Upper lobe of right lung (tissue), 1 donor: ENCODE data around the gene LRRTM3. TPM values are rescaled to one million over a fixed set of nuclear protein-coding genes. Genes with fewer than 3 reads are reported as not detected.

Source experiments
- ATAC-seq: fragments of 200-7000 bp; cut with Tn5 transposase; one replicate; pipeline ENCODE4 v1.9.1; 2020; ENCODE audit warnings: mild to moderate bottlenecking, moderate library complexity
- DNase-seq: peaks from one replicate; pipeline ENCODE4 v3.0.0-alpha.2; 2020
- H3K27ac ChIP-seq: fragments of 200-600 bp; one replicate; pipeline ENCODE4 v1.8.0; 2022
- H3K27me3 ChIP-seq: fragments of 200-600 bp; one replicate; pipeline ENCODE4 v1.8.0; 2022; ENCODE audit warnings: mild to moderate bottlenecking
- H3K36me3 ChIP-seq: fragments of 200-600 bp; one replicate; pipeline ENCODE4 v1.8.0; 2022
- H3K4me1 ChIP-seq: fragments of 200-600 bp; one replicate; pipeline ENCODE4 v1.8.0; 2022
- H3K4me3 ChIP-seq: fragments of 200-600 bp; one replicate; pipeline ENCODE4 v1.8.0; 2022; ENCODE audit warnings: mild to moderate bottlenecking
- H3K9me3 ChIP-seq: fragments of 200-600 bp; one replicate; pipeline ENCODE4 v1.8.0; 2022
- intact Hi-C: fragments of 100-400 bp; cut with DNase I; formaldehyde crosslinking; loops from one replicate; pipeline ENCODE4 v1.11.0; 2022
- total RNA-seq: library from RNA; stranded (reverse); fragmentation: NEBNext Ultra II Directional; extraction: Animal tissue kit (Norgen Biotek cat#: 25700); gene quantifications from one replicate; pipeline ENCODE4 v1.2.1, GENCODE V29; 2021
- TF ChIP-seq, protein P1 (sequence below): fragments of 200-600 bp; IDR thresholded peaks from one replicate; pipeline ENCODE4 v1.8.0; 2022; ENCODE audit warnings: antibody characterized with exemption
- donor health status: DM: no; HTN: yes; CAD: no; lungs with severe emphysema.

LRRTM3 gene
- total RNA-seq, 1 donor from 2014 or later = not detected

DNA sequence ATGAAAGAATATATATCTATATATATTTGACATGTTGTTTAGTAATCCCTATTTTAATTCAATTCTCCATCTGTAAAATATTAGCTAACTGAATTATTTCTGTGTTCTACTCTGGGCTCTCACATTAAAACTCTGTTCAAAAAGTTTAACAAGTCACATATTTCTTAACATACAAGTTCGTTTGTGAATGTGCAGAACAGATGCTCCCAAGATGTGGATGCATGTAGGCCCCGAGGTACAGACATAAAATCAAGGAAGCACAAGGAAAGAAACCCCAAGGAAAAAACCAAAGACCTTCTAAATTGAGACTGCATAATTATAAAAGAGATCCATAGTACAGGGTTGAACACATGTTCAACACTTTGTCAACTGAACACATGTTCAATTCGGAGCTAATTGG, 175.1 kb downstream of the LRRTM3 start:
- H3K9me3 ChIP-seq = no peaks in the 10 kb centered on the region
- intact Hi-C loops = no loop called here
- DNase-seq (no peak), ATAC-seq (no peak)
- H3K27me3 ChIP-seq = no peaks in the 10 kb centered on the region
- H3K27ac ChIP-seq = no peak overlapping the region
- no peak overlapping the region for H3K4me3 ChIP-seq
- H3K4me1 ChIP-seq = no peaks in the 10 kb centered on the region
- H3K36me3 ChIP-seq = no peaks in the 10 kb centered on the region
- TF ChIP-seq, protein P1, sequence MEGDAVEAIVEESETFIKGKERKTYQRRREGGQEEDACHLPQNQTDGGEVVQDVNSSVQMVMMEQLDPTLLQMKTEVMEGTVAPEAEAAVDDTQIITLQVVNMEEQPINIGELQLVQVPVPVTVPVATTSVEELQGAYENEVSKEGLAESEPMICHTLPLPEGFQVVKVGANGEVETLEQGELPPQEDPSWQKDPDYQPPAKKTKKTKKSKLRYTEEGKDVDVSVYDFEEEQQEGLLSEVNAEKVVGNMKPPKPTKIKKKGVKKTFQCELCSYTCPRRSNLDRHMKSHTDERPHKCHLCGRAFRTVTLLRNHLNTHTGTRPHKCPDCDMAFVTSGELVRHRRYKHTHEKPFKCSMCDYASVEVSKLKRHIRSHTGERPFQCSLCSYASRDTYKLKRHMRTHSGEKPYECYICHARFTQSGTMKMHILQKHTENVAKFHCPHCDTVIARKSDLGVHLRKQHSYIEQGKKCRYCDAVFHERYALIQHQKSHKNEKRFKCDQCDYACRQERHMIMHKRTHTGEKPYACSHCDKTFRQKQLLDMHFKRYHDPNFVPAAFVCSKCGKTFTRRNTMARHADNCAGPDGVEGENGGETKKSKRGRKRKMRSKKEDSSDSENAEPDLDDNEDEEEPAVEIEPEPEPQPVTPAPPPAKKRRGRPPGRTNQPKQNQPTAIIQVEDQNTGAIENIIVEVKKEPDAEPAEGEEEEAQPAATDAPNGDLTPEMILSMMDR = no peak

DNA sequence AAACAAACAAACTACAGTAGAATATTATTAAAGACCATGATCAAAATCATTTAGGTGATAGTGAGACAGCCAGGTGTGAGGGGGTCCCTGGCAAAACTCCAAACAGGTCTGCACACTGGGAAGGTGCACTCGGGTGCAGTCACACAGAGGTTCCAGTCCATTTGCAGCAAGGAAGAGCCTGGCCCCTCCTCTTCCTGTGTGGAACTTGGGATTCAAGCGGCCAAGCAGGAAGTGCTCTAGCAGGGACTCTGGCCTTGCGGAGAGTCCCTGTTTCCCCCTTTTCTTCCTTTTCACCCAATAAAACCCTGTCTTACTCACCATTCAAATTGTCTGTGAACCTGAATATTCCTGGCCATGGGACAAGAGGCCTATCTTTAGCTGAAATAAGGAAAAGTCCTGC, 181.8 kb downstream of the LRRTM3 start:
- H3K27me3 ChIP-seq = no peaks in the 10 kb centered on the region
- intact Hi-C loops = no loop called here

DNA sequence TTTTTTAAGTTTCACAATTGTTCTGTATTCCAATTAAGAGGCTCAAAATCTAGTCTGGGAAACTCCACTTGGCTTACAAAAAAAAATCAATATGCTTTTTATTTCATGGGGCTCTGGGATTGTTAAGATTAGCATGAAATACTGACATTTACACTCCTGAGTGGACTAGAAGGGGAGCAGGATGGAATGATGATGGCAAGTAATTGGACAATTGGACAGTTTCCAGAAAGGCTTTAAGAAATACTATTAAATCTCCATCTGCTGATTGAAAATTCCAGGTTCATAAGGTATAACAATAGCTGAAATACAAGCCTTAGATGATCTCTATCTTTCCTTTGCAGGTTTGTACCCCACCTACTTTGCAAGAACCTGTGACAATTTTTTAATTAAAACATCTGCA, 184.4 kb downstream of the LRRTM3 start:
- no peak for DNase-seq
- H3K4me3 ChIP-seq = no peak overlapping the region
- no peak overlapping the region for H3K27ac ChIP-seq
- no peaks in the 10 kb centered on the region for H3K27me3 ChIP-seq
- no peaks in the 10 kb centered on the region for H3K4me1 ChIP-seq
- no peak for ATAC-seq
- intact Hi-C loops = no loop called here
- H3K9me3 ChIP-seq = no peaks in the 10 kb centered on the region
- TF ChIP-seq, protein P1 = no peak
- no peaks in the 10 kb centered on the region for H3K36me3 ChIP-seq

More for the DNA sequence above, 181.8 kb downstream of the LRRTM3 start:
- H3K9me3 ChIP-seq = no peaks in the 10 kb centered on the region
- no peak overlapping the region for H3K27ac ChIP-seq
- DNase-seq = peak; percentile 12
- H3K4me3 ChIP-seq = no peak overlapping the region
- TF ChIP-seq, protein P1 = no peak
- no peaks in the 10 kb centered on the region for H3K4me1 ChIP-seq
- no peak for ATAC-seq
- H3K36me3 ChIP-seq = no peaks in the 10 kb centered on the region

DNA sequence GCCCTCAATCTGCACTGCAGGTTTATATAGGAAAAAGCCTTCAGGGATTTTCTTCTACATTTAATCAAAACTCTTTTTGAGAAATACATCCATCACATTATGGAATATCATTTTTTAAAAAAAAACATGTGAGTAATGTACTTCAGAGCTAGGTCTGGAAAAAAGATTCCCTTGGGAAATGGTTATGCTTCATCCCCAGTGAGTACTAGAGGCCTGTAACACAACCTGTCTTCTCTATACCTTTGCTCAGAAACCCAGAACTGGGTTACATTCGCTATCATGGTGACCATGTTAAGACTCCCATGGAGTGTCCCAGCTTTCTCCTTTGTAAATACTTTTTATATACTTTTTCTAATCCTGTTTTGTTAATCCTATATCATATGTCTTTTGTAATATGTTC, 186.9 kb downstream of the LRRTM3 start:
- no peak overlapping the region for H3K4me3 ChIP-seq
- H3K27me3 ChIP-seq = no peaks in the 10 kb centered on the region
- TF ChIP-seq, protein P1 = no peak
- no peak overlapping the region for H3K27ac ChIP-seq
- H3K4me1 ChIP-seq = no peaks in the 10 kb centered on the region
- H3K9me3 ChIP-seq = no peaks in the 10 kb centered on the region
- no peaks in the 10 kb centered on the region for H3K36me3 ChIP-seq
- intact Hi-C loops = no loop called here
- ATAC-seq = no peak
- DNase-seq = no peak

DNA sequence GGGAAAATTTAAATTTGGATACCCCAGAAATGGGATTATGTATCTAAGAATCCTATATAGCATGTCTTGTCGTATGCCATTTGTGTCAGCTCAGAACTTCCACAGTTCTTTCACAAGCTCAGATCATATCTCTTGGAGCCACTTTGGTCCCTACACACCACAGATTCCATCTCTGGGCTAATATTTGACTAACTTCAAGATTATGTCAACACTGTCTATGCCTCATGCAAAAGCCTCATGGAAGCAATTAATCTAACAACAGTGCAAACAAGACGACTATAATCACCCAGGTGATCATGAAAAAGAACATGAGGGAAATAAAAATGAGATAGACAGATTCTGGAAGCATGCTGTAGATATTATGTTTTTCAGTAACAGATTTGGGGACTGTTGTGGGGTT, 189.1 kb downstream of the LRRTM3 start:
- no peaks in the 10 kb centered on the region for H3K9me3 ChIP-seq
- intact Hi-C loops = no loop called here
- DNase-seq (no peak), ATAC-seq (peak; percentile 41)
- no peak overlapping the region for H3K27ac ChIP-seq
- H3K27me3 ChIP-seq = no peaks in the 10 kb centered on the region
- TF ChIP-seq, protein P1 = no peak
- H3K4me1 ChIP-seq = no peaks in the 10 kb centered on the region
- H3K36me3 ChIP-seq = no peaks in the 10 kb centered on the region
- no peak overlapping the region for H3K4me3 ChIP-seq

DNA sequence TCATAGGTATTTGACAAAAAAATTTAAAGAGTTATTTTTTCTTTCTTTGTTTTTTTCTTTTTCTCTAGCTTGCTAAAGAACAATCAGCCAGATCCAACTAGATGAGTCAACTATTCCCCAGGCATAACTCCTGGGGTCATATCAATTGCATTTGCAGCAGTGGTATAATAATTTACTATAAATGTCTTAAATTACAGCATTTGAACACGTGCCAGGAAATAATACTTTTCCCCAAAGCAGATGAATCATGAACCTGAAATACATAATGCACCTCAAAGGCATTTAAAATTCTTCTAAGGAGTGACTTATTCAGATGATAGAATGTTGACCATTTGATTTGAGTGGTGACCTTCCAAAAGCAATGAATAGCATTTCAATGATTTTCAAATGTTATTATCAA, 190.1 kb downstream of the LRRTM3 start:
- ATAC-seq = no peak
- DNase-seq = no peak
- TF ChIP-seq, protein P1 = no peak
- H3K4me3 ChIP-seq = no peak overlapping the region
- no peaks in the 10 kb centered on the region for H3K27me3 ChIP-seq
- H3K4me1 ChIP-seq = no peaks in the 10 kb centered on the region
- intact Hi-C loops = no loop called here
- no peak overlapping the region for H3K27ac ChIP-seq
- H3K9me3 ChIP-seq = no peaks in the 10 kb centered on the region
- H3K36me3 ChIP-seq = no peaks in the 10 kb centered on the region
